ENCODE measurements around the gene SLC1A5.

- TF ChIP-seq ZNF266 (tag by site-specific recombination; IDR thresholded peaks at IDR 0.05; ENCODE audit: low read depth) (no peak), ZNF837 (tag by site-specific recombination; IDR thresholded peaks at IDR 0.05) (no peak), CTCF (tag by site-specific recombination; IDR thresholded peaks at IDR 0.05) (no peak), YY1 (tag by site-specific recombination; IDR thresholded peaks at IDR 0.05) (no peak), ZFP69B (tag by site-specific recombination; IDR thresholded peaks at IDR 0.05) (no peak), ZNF792 (tag by site-specific recombination; IDR thresholded peaks at IDR 0.05) (no peak), ATF2 (tag by site-specific recombination; IDR thresholded peaks at IDR 0.05; ENCODE audit: low read depth) (no peak), SETDB1 (IDR thresholded peaks at IDR 0.05; ENCODE audit: insufficient read length, low read length) (no peak), MZF1 (tag by site-specific recombination; IDR thresholded peaks at IDR 0.05; ENCODE audit: borderline replicate concordance) (no peak), ZNF626 (tag by site-specific recombination; IDR thresholded peaks at IDR 0.05) (no peak), ZNF140 (tag by site-specific recombination; IDR thresholded peaks at IDR 0.05) (no peak), OVOL3 (tag by site-specific recombination; IDR thresholded peaks at IDR 0.05) (no peak), ZNF354C (tag by site-specific recombination; IDR thresholded peaks at IDR 0.05; ENCODE audit: borderline replicate concordance, low read depth) (no peak)
Measured at GRCh38 chr19:46818812-46819211, 30.4 kb upstream of the SLC1A5 start.

Data from HEK293 (cell line).